SK-N-DZ (cell line): Measurements from ENCODE around the gene CDK5R2.

Source experiments
- DNase-seq: peaks from one replicate; pipeline ENCODE4 v3.0.0-alpha.2; 2015; ENCODE audit warnings: low spot score
- small RNA-seq, 2 experiments: library from RNA; depleted of rRNA; stranded (forward); fragments of <200 nt; gene quantifications; one replicate each; pipeline ENCODE3, GENCODE V24; 2014

CDK5R2 gene

GRCh38 chr2:219001577-219002394, 42.3 kb downstream of the CDK5R2 start:
- DNase-seq = peak; percentile 93

- peak; percentile 86 for DNase-seq
Measured at GRCh38 chr2:219002395-219003266, 43.2 kb downstream of the CDK5R2 start.

- no peak for DNase-seq
Measured at GRCh38 chr2:219003267-219003634, 43.8 kb downstream of the CDK5R2 start.

DNA sequence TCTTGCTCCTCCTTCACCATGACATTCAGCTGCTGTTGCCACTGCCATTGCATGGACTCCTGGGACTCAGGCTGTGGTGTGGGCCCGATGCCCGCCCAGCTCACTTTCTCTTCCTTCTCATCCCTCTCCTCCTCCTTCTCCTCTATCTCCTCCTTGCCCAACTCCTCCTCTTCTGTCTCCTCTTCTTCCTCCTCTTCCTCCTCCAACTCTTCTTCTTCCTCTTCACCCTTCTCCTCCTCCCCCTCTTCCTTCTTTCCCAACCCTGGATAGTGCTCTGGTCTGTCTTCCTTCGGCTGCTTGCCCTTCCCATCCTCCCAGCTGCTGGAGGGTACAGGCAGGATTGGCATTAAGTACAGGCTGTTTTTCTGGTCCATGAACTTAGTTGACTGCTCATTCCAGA, 44.5 kb downstream of the CDK5R2 start:
- no peak for DNase-seq

- no peak for DNase-seq
Measured at GRCh38 chr2:219009294-219009693, 49.8 kb downstream of the CDK5R2 start.

GRCh38 chr2:219010162-219010756, 50.8 kb downstream of the CDK5R2 start:
- DNase-seq = peak; percentile 45

- DNase-seq = no peak
Measured at GRCh38 chr2:219010873-219011272, 51.4 kb downstream of the CDK5R2 start.

Small RNAs within 50 kb of the gene (small RNA-seq; reads per million reads assigned to genes)
- gene MIR375 = 1,279 to 10,149 reads per million in 2 experiments
- 0 reads per million in 2 experiments for gene RNU6-642P
